NB4 (cell line): ENCODE data around the gene OR10A6.

Experiments
- MYC ChIP-seq: IDR thresholded peaks from 2 replicates; pipeline ENCODE4 v1.6.1; 2011; ENCODE audit warnings: low read depth, low read length
- POLR2A ChIP-seq: IDR thresholded peaks from 2 replicates; pipeline ENCODE4 v1.6.1; 2011; ENCODE audit warnings: mild to moderate bottlenecking; ENCODE audit not compliant: insufficient read length; ENCODE audit errors: extremely low read depth
- TF ChIP-seq, protein P1 (sequence below): IDR thresholded peaks from one replicate; pipeline ENCODE4 v1.5.1; 2012; ENCODE audit warnings: low read depth, low read length
- TF ChIP-seq, protein P2 (sequence below): IDR thresholded peaks from 2 replicates; pipeline ENCODE4 v1.6.1; 2011; ENCODE audit warnings: low read depth, low read length

DNA sequence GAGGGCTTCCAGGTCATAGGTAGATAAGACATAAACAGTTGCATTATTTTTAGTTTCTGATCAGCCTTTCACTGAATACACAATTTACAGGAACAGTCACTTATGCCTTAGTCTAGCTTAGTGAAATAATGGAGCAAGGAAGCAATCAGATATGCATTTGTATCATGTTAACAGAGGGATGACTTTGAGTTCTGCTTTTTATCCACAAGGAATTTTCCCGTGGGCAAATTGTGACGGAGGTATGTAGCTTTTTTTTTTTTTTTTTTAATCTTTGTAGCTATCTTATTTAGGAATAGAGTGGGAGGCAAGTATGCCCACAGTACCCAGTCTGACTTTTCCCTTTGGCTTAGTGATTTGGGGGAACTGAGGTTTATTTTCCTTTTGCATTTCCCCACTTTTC, 37.6 kb upstream of the OR10A6 start:
- TF ChIP-seq, protein P1, sequence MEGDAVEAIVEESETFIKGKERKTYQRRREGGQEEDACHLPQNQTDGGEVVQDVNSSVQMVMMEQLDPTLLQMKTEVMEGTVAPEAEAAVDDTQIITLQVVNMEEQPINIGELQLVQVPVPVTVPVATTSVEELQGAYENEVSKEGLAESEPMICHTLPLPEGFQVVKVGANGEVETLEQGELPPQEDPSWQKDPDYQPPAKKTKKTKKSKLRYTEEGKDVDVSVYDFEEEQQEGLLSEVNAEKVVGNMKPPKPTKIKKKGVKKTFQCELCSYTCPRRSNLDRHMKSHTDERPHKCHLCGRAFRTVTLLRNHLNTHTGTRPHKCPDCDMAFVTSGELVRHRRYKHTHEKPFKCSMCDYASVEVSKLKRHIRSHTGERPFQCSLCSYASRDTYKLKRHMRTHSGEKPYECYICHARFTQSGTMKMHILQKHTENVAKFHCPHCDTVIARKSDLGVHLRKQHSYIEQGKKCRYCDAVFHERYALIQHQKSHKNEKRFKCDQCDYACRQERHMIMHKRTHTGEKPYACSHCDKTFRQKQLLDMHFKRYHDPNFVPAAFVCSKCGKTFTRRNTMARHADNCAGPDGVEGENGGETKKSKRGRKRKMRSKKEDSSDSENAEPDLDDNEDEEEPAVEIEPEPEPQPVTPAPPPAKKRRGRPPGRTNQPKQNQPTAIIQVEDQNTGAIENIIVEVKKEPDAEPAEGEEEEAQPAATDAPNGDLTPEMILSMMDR, result no peak
- TF ChIP-seq MYC (no peak), POLR2A (no peak)
- TF ChIP-seq, protein P2, sequence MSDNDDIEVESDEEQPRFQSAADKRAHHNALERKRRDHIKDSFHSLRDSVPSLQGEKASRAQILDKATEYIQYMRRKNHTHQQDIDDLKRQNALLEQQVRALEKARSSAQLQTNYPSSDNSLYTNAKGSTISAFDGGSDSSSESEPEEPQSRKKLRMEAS, result no peak
